ENCODE data around the gene CCR6.

The CCR6 gene

GRCh38 chr6:167121335-167121841, 1.5 kb upstream of the CCR6 start:
- DNase-seq: no peak

GRCh38 chr6:167122041-167122826, 662 bp upstream of the CCR6 start:
- DNase-seq: no peak

- DNase-seq: no peak
These were observed 1.9 kb downstream of the CCR6 start for GRCh38 chr6:167124753-167125152.

- no peak for DNase-seq
These were observed 2.5 kb downstream of the CCR6 start for GRCh38 chr6:167125410-167125809.

GRCh38 chr6:167125855-167126349, 3.0 kb downstream of the CCR6 start:
- no peak for DNase-seq

- no peak for DNase-seq
These were observed 5.1 kb downstream of the CCR6 start for GRCh38 chr6:167127785-167128531.

GRCh38 chr6:167129159-167129558, 6.3 kb downstream of the CCR6 start:
- DNase-seq: no peak

DNA sequence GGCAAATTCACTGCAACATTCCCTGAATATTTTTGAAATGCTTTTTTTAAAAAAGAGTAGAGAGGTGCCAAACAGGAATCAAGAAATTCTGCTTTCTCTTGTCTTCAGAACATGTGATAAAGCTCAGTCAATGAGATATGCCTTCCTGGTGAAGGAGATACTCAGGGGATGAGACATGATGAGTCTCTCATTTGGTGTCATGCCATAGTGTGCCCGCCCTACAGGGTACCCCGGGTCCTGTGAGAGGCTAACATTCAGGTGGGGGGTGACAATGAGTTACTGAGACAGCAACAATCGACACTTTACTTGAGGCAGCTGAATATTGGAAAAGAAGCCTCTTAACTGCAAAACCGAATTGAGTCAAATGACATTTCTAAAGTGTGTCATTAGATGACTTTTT, 6.7 kb downstream of the CCR6 start:
- no peak for DNase-seq

- DNase-seq: no peak
These were observed 7.2 kb downstream of the CCR6 start for GRCh38 chr6:167130008-167130677.

DNA sequence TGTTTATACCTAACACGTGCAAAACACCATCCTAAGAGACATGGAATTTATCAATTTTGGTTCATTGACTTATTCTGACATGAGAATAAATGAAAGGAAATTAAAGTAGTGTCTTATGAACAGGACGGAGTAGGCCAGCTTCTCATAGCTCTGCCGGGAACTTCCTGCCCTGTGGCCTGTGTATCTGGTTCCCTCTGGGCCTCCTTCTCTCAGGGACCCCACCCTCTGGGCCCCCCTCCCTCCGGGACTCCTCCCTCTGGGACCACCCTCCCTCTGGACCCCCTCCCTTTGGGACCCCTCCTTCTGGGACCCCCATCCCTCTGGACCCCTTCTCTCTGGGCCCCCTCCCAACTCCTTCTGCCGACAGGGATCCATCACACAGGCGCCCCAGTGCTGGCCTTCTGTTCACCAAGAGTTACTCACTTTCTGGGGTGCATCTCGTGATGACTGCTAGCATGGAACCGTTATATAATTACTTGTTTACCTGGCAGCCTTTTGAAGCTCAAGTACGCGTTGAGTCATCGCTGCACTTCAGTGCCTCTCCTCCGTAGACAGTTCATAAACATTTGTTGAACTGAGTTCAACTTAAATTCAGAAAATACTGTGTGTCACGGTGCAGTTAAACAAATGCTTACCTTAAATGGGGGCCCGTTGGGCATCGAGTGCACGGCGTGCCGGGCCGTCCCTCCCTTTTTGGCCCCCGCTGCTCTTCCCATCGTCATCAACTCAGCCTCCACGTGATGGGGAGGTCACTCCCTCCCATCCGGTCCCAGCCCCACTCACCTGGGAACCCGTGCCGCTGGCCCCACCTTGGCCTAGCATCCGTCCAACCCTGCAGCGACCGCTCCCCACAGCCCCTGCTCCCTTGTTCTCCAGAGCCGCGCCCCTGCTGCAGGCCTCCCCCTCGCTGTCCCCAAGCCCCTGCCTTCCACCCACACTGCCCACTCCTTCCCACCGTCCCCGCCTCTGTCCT, 8.1 kb downstream of the CCR6 start:
- no peak for DNase-seq

- no peak for DNase-seq
These were observed 11.8 kb downstream of the CCR6 start for GRCh38 chr6:167134448-167135328.

DNA sequence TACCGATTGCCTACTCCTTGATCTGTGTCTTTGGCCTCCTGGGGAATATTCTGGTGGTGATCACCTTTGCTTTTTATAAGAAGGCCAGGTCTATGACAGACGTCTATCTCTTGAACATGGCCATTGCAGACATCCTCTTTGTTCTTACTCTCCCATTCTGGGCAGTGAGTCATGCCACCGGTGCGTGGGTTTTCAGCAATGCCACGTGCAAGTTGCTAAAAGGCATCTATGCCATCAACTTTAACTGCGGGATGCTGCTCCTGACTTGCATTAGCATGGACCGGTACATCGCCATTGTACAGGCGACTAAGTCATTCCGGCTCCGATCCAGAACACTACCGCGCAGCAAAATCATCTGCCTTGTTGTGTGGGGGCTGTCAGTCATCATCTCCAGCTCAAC, 13.5 kb downstream of the CCR6 start:
- no peak for DNase-seq

DNA sequence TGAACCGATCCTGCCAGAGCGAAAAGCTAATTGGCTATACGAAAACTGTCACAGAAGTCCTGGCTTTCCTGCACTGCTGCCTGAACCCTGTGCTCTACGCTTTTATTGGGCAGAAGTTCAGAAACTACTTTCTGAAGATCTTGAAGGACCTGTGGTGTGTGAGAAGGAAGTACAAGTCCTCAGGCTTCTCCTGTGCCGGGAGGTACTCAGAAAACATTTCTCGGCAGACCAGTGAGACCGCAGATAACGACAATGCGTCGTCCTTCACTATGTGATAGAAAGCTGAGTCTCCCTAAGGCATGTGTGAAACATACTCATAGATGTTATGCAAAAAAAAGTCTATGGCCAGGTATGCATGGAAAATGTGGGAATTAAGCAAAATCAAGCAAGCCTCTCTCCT, 14.2 kb downstream of the CCR6 start:
- DNase-seq: no peak

DNA sequence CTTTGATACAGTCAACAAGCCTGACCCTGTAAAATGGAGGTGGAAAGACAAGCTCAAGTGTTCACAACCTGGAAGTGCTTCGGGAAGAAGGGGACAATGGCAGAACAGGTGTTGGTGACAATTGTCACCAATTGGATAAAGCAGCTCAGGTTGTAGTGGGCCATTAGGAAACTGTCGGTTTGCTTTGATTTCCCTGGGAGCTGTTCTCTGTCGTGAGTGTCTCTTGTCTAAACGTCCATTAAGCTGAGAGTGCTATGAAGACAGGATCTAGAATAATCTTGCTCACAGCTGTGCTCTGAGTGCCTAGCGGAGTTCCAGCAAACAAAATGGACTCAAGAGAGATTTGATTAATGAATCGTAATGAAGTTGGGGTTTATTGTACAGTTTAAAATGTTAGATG, 15.0 kb downstream of the CCR6 start:
- no peak for DNase-seq

GRCh38 chr6:167139761-167140160, 16.9 kb downstream of the CCR6 start:
- DNase-seq: no peak

GRCh38 chr6:167140589-167141474, 17.9 kb downstream of the CCR6 start:
- no peak for DNase-seq

- DNase-seq: peak; percentile 46 to 53
These were observed 19.0 kb downstream of the CCR6 start for GRCh38 chr6:167141667-167142432.

DNA sequence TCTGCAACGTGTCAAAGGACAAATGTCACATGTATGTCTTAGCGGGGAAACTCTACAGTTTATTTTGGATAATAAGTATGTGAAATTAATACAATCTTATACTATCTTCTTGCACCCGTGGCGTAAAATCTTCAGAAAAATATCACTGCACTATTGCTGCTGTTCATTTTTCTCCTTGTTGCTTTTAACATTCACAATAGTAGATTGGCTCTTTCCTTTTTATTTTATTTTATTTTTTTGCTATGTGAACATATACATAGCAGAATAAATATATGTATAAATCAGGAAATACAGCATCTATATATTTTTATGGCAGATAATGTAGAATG, 19.5 kb downstream of the CCR6 start:
- no peak for DNase-seq

GRCh38 chr6:167143041-167143440, 20.1 kb downstream of the CCR6 start:
- no peak for DNase-seq
